ENCODE measurements around the gene SGPP1. TPM values are rescaled to one million over a fixed set of nuclear protein-coding genes. Genes with fewer than 3 reads are reported as not detected.

Gene SGPP1
- polyA plus RNA-seq, 3 donors: 3.3 to 13.3 (median 7.6) TPM

DNA sequence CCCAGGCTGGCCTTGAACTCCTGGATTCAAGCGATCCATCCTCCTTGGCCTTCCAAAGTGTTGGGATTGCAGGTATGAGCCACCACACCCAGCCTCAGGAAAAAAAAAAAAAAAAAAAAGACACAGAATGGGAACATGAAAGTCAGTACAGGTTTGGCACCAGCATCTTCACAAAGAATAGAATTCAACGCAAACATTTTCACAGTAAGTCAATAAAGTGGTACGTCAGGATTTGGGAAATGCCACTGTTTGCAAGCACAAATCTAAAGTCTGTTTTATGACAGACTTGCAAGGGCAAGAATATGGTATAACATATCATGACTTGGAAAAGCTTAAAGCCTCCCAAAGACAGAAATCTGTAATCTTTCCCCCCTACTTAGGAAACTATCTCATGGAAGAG is 51.2 kb downstream of the SGPP1 start:
- Histone ChIP-seq H3K9ac (ENCODE audit: insufficient read depth, low read length, poor library complexity, severe bottlenecking) (no peak overlapping the region), H2AFZ (ENCODE audit: insufficient read depth, low read depth, low read length, poor library complexity, severe bottlenecking) (no peak overlapping the region), H3K27me3 (ENCODE audit: control insufficient read depth in 2 of 2, insufficient read depth in 2 of 2, low read length in 2 of 2) (no peaks in the 10 kb centered on the region), H4K20me1 (ENCODE audit: insufficient read depth, low read length) (no peaks in the 10 kb centered on the region), H3K9me3 (replicated peaks in 1 of 2; ENCODE audit: control insufficient read depth in 1 of 2, insufficient read depth in 1 of 2, low read length in 2 of 2) (no peaks in the 10 kb centered on the region), H3K4me3 (replicated peaks in 1 of 3; ENCODE audit: low read depth in 2 of 3, low read length in 3 of 3) (no peak overlapping the region), H3K27ac (ENCODE audit: low read depth in 1 of 2, low read length in 2 of 2) (no peak overlapping the region), H3K4me1 (ENCODE audit: control insufficient read depth in 1 of 2, insufficient read depth in 2 of 2, low read length in 2 of 2) (no peaks in the 10 kb centered on the region), H3K4me2 (replicated peaks; ENCODE audit: extremely low read depth, low read length, poor library complexity, severe bottlenecking) (no peak overlapping the region), H3K36me3 (replicated peaks in 1 of 2; ENCODE audit: control insufficient read depth in 1 of 2, insufficient read depth in 2 of 2, low read length in 2 of 2) (no peaks in the 10 kb centered on the region), H3K79me2 (ENCODE audit: insufficient read depth, low read length) (no peaks in the 10 kb centered on the region)
- Mint-ChIP-seq H3K4me3 (no peak overlapping the region), H3K27me3 (ENCODE audit: low read depth in 3 of 3) (peaks cover 0 to 3% (median 0%) of the 10 kb centered on the region in 3 donors), H3K27ac (no peak overlapping the region), H3K36me3 (peaks cover 3% of the 10 kb centered on the region in 2 donors), H3K4me1 (no peaks in the 10 kb centered on the region), H3K9me3 (peaks cover 0 to 4% (median 1%) of the 10 kb centered on the region in 7 donors)
- WGBS (ENCODE audit: insufficient coverage): 100% methylated on average over 1 of the region's 3 CpGs
- intact Hi-C loops (cut with micrococcal nuclease): no loop called here
- TF ChIP-seq CTCF (IDR thresholded peaks at IDR 0.05): no peak
- DNase-seq: no peak

GRCh38 chr14:63673886-63674497 is 53.9 kb downstream of the SGPP1 start:
- Histone ChIP-seq H3K9me3 (replicated peaks in 1 of 2; ENCODE audit: control insufficient read depth in 1 of 2, insufficient read depth in 1 of 2, low read length in 2 of 2) (no peaks in the 10 kb centered on the region), H2AFZ (ENCODE audit: insufficient read depth, low read depth, low read length, poor library complexity, severe bottlenecking) (no peak overlapping the region), H3K27me3 (ENCODE audit: control insufficient read depth in 2 of 2, insufficient read depth in 2 of 2, low read length in 2 of 2) (no peaks in the 10 kb centered on the region), H3K4me1 (ENCODE audit: control insufficient read depth in 1 of 2, insufficient read depth in 2 of 2, low read length in 2 of 2) (no peaks in the 10 kb centered on the region), H3K4me2 (replicated peaks; ENCODE audit: extremely low read depth, low read length, poor library complexity, severe bottlenecking) (no peak overlapping the region), H3K27ac (ENCODE audit: low read depth in 1 of 2, low read length in 2 of 2) (no peak overlapping the region), H3K9ac (ENCODE audit: insufficient read depth, low read length, poor library complexity, severe bottlenecking) (no peak overlapping the region), H3K4me3 (replicated peaks in 1 of 3; ENCODE audit: low read depth in 2 of 3, low read length in 3 of 3) (no peak overlapping the region), H3K79me2 (ENCODE audit: insufficient read depth, low read length) (no peaks in the 10 kb centered on the region), H3K36me3 (replicated peaks in 1 of 2; ENCODE audit: control insufficient read depth in 1 of 2, insufficient read depth in 2 of 2, low read length in 2 of 2) (no peaks in the 10 kb centered on the region), H4K20me1 (ENCODE audit: insufficient read depth, low read length) (no peaks in the 10 kb centered on the region)
- no peak overlapping the region for H3K4me3 Mint-ChIP-seq
- TF ChIP-seq CTCF (IDR thresholded peaks at IDR 0.05): no peak
- intact Hi-C loops (cut with micrococcal nuclease): no loop called here
- WGBS (ENCODE audit: insufficient coverage): no CpG with 5 or more reads among the region's 7 CpGs
- peaks cover 0 to 4% (median 0%) of the 10 kb centered on the region in 7 donors for H3K9me3 Mint-ChIP-seq
- H3K27me3 Mint-ChIP-seq (ENCODE audit: low read depth in 3 of 3): peaks cover 0 to 3% (median 1%) of the 10 kb centered on the region in 3 donors
- peaks cover 0 to 3% of the 10 kb centered on the region in 2 donors for H3K36me3 Mint-ChIP-seq
- no peaks in the 10 kb centered on the region for H3K4me1 Mint-ChIP-seq
- no peak for DNase-seq
- no peak overlapping the region for H3K27ac Mint-ChIP-seq

Data from CD14-positive monocyte (primary cell).